B cell (primary cell): ENCODE measurements around the gene PGLYRP1. TPM values are rescaled to one million over a fixed set of nuclear protein-coding genes. Genes with fewer than 3 reads are reported as not detected.

Source experiments
- ATAC-seq: fragments of 200-7000 bp; cut with Tn5 transposase; one replicate; pipeline ENCODE4 v1.10.0; 2021; ENCODE audit warnings: low read depth, mild to moderate bottlenecking, moderate number of reproducible peaks, moderate library complexity
- CTCF ChIA-PET: fragments of 350-600 bp; sonication (Branson Sonifier 250); formaldehyde crosslinking; loops from one replicate; lab custom pipeline; 2021; ENCODE audit warnings: antibody characterized with exemption, inconsistent platforms; lab: Charles Lee
- POLR2A ChIA-PET: fragments of 350-600 bp; sonication (Branson Sonifier 250); formaldehyde crosslinking; loops from one replicate; lab custom pipeline; 2021; ENCODE audit warnings: antibody characterized with exemption; lab: Charles Lee
- DNase-seq: peaks from one replicate; pipeline ENCODE4 v3.0.0; 2013
- H2AFZ ChIP-seq: 2 replicates; pipeline ENCODE4 v1.6.1; 2012; ENCODE audit warnings: mild to moderate bottlenecking, low read depth, low read length; ENCODE audit not compliant: insufficient read depth, poor library complexity, severe bottlenecking
- H3K27ac ChIP-seq, 2 donors: 1 replicate in 1 of 2; 2 replicates in 1 of 2; pipeline ENCODE4 v1.5.1; 2012 to 2013; ENCODE audit warnings: low read length in 2 of 2, mild to moderate bottlenecking in 2 of 2, moderate library complexity in 1 of 2
- H3K27me3 ChIP-seq, 4 experiments: fragments of 200-600 bp in 1 of 4; sonication (generic) in 1 of 4; replicated peaks in 1 of 4; 1 replicate in 2 of 4; 2 replicates in 2 of 4; pipeline versions ENCODE4 v1.6.1 to v1.7.0; 2013 to 2016; ENCODE audit warnings: low read length in 3 of 4, mild to moderate bottlenecking in 2 of 4, mixed read lengths in 1 of 4, moderate library complexity in 1 of 4; ENCODE audit not compliant: insufficient read depth in 4 of 4, control insufficient read depth in 3 of 4; ENCODE audit errors: control extremely low read depth in 1 of 4
- H3K36me3 ChIP-seq, 2 experiments: replicated peaks in 1 of 2; 1 replicate in 1 of 2; 2 replicates in 1 of 2; pipeline versions ENCODE4 v1.6.1 to v1.7.1; 2013; ENCODE audit warnings: low read length in 1 of 2; ENCODE audit not compliant: insufficient read depth in 2 of 2, control insufficient read depth in 1 of 2; ENCODE audit errors: control extremely low read depth in 1 of 2, extremely low read depth in 1 of 2
- H3K4me1 ChIP-seq, 2 donors: fragments of 200-600 bp in 1 of 2; sonication (generic) in 1 of 2; 1 replicate in 1 of 2; 2 replicates in 1 of 2; pipeline versions ENCODE4 v1.5.1 to v1.6.1; 2013 to 2017; ENCODE audit warnings: low read length in 2 of 2; ENCODE audit not compliant: control insufficient read depth in 2 of 2, insufficient read depth in 2 of 2
- H3K4me2 ChIP-seq: replicated peaks from 2 replicates; pipeline ENCODE3; 2012; ENCODE audit warnings: mild to moderate bottlenecking, low read depth, low read length; ENCODE audit not compliant: poor library complexity, severe bottlenecking
- H3K4me3 ChIP-seq, 5 experiments: fragments of 200-600 bp in 1 of 5; sonication (generic) in 1 of 5; 1 replicate in 3 of 5; 2 replicates in 2 of 5; pipeline versions ENCODE4 v1.5.1 to v1.7.0; 2011 to 2016; ENCODE audit warnings: low read length in 4 of 5, mild to moderate bottlenecking in 4 of 5, low read depth in 2 of 5, control low read depth in 1 of 5, moderate library complexity in 1 of 5; ENCODE audit not compliant: insufficient read depth in 1 of 5; ENCODE audit errors: control extremely low read depth in 1 of 5, extremely low read depth in 1 of 5
- H3K79me2 ChIP-seq: fragments of 200-600 bp; sonication (generic); one replicate; pipeline ENCODE4 v1.6.0; 2016; ENCODE audit warnings: low read length; ENCODE audit not compliant: control insufficient read depth, insufficient read depth
- H3K9ac ChIP-seq: fragments of 200-600 bp; sonication (generic); 2 replicates; pipeline ENCODE4 v1.6.1; 2017; ENCODE audit warnings: mild to moderate bottlenecking, low read length, moderate library complexity
- H3K9me3 ChIP-seq, 3 donors: one replicate each; pipeline versions ENCODE4 v1.6.1 to v1.7.1; 2013; ENCODE audit warnings: low read length in 2 of 3; ENCODE audit not compliant: control insufficient read depth in 2 of 3, insufficient read depth in 1 of 3; ENCODE audit errors: control extremely low read depth in 1 of 3
- H4K20me1 ChIP-seq: 2 replicates; pipeline ENCODE4 v1.6.0; 2012; ENCODE audit warnings: mild to moderate bottlenecking, low read length; ENCODE audit not compliant: insufficient read depth, control insufficient read depth, poor library complexity, severe bottlenecking
- H3K27ac Mint-ChIP-seq: one replicate; pipeline ENCODE4 v1.8.0; 2021; ENCODE audit warnings: mixed read lengths
- H3K27me3 Mint-ChIP-seq: one replicate; pipeline ENCODE4 v1.8.0; 2021; ENCODE audit warnings: mixed read lengths
- H3K4me1 Mint-ChIP-seq: one replicate; pipeline ENCODE4 v1.8.0; 2021; ENCODE audit warnings: mixed read lengths
- H3K4me3 Mint-ChIP-seq: one replicate; pipeline ENCODE4 v1.8.0; 2021; ENCODE audit warnings: mixed read lengths
- H3K9me3 Mint-ChIP-seq: one replicate; pipeline ENCODE4 v1.8.0; 2022; ENCODE audit warnings: mixed read lengths; ENCODE audit not compliant: insufficient read depth
- EZH2 ChIP-seq: IDR thresholded peaks from 2 replicates; pipeline ENCODE4 v1.6.1; 2012; ENCODE audit warnings: borderline replicate concordance, low read depth, mild to moderate bottlenecking, moderate library complexity, low read length; ENCODE audit not compliant: insufficient read depth, poor library complexity, severe bottlenecking
- WGBS: methylation state at CpG from one replicate; pipeline ENCODE4 v1.1.5; 2013; ENCODE audit warnings: missing lambda C conversion rate; ENCODE audit not compliant: insufficient coverage; 5-methylcytosine and 5-hydroxymethylcytosine counted together
- intact Hi-C: fragments of 100-400 bp; cut with micrococcal nuclease; formaldehyde crosslinking; loops from one replicate; pipeline ENCODE4 v1.10.0; 2022
- polyA plus RNA-seq: library from polyadenylated mRNA; depleted of rRNA; stranded (reverse); fragments of >200 nt; gene quantifications from 2 replicates; pipeline ENCODE4 v1.2.3, GENCODE V29; 2012
- total RNA-seq, 2 donors: library from RNA; stranded (reverse); fragments of 120-200 nt in 1 of 2; gene quantifications; 1 replicate in 1 of 2; 2 replicates in 1 of 2; pipeline versions ENCODE4 v1.2.3 to v1.2.4, GENCODE V29; 2013 to 2022
- TF ChIP-seq, protein P1 (sequence below): fragments of 200-600 bp; IDR thresholded peaks from one replicate; pipeline ENCODE4 v1.8.0; 2022; ENCODE audit warnings: antibody characterized with exemption, mild to moderate bottlenecking

The PGLYRP1 gene
- total and polyA plus RNA-seq, 2 donors (not counting 1 experiment from before 2014, with no cell fraction given) = not detected

DNA sequence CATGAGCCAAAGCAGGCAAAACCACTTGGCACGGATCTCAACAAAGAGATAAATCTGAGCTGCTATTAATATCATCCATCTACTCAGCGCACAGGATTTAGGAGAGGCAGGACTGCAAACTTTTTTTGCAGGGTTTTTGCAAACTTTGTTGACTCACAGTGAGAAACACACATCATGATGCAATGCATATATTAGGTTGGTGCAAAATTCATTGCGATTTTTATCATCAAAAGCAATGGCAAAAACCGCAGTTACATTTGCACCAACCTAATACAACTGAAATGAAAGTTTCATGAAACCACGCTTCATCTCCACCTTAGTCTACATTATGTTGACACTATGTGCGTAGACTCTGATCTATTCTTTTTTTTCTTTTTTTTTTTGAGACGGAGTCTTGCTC lies 44.7 kb downstream of the PGLYRP1 start:
- intact Hi-C loops = no loop called here
- no peak overlapping the region for H3K4me2 ChIP-seq
- peaks cover 0 to 14% (median 3%) of the 10 kb centered on the region in 3 donors for H3K9me3 ChIP-seq
- H3K9ac ChIP-seq = no peak overlapping the region
- no peaks in the 10 kb centered on the region for H4K20me1 ChIP-seq
- no peak overlapping the region for H3K4me3 ChIP-seq
- no peaks in the 10 kb centered on the region for H3K36me3 ChIP-seq
- Mint-ChIP-seq H3K27ac (no peak overlapping the region), H3K4me3 (no peak overlapping the region), H3K27me3 (peaks cover 61% of the 10 kb centered on the region), H3K9me3 (no peaks in the 10 kb centered on the region), H3K4me1 (peaks cover 3% of the 10 kb centered on the region)
- ATAC-seq (no peak), DNase-seq (no peak)
- H3K4me1 ChIP-seq = peaks cover 5 to 8% of the 10 kb centered on the region in 2 donors
- 100% methylated on average over 2 of the region's 7 CpGs for WGBS
- CTCF ChIA-PET = no interaction called here
- no peak overlapping the region for H2AFZ ChIP-seq
- peaks cover 0 to 39% (median 19%) of the 10 kb centered on the region in 4 experiments for H3K27me3 ChIP-seq
- TF ChIP-seq EZH2 = no peak
- TF ChIP-seq, protein P1, sequence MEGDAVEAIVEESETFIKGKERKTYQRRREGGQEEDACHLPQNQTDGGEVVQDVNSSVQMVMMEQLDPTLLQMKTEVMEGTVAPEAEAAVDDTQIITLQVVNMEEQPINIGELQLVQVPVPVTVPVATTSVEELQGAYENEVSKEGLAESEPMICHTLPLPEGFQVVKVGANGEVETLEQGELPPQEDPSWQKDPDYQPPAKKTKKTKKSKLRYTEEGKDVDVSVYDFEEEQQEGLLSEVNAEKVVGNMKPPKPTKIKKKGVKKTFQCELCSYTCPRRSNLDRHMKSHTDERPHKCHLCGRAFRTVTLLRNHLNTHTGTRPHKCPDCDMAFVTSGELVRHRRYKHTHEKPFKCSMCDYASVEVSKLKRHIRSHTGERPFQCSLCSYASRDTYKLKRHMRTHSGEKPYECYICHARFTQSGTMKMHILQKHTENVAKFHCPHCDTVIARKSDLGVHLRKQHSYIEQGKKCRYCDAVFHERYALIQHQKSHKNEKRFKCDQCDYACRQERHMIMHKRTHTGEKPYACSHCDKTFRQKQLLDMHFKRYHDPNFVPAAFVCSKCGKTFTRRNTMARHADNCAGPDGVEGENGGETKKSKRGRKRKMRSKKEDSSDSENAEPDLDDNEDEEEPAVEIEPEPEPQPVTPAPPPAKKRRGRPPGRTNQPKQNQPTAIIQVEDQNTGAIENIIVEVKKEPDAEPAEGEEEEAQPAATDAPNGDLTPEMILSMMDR = no peak
- no peaks in the 10 kb centered on the region for H3K79me2 ChIP-seq
- POLR2A ChIA-PET = no interaction called here
- no peak overlapping the region for H3K27ac ChIP-seq

DNA sequence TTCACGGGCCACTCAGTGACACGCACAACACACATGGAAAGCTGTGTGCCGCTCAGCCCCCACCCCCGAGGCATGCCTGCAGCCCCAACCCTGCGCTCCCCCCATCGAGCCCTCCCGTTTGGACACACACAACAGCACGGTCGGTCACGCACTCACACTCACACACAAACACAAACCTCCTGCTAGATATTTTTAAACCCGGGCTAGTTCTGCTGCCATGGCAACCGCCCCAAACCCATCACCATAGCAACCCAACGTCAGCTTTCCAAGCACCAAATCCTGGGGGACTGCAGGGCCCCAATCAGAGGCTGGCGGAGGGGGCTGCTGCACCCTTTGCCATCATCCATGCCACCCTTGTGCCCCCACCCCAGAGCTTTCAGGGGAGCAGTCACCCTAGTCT lies 46.7 kb downstream of the PGLYRP1 start:
- Histone ChIP-seq H3K9ac (no peak overlapping the region), H2AFZ (no peak overlapping the region), H3K4me1 (peaks cover 22 to 27% of the 10 kb centered on the region in 2 donors), H3K27ac (no peak overlapping the region), H3K36me3 (no peaks in the 10 kb centered on the region), H3K79me2 (no peaks in the 10 kb centered on the region), H3K4me3 (no peak overlapping the region), H3K27me3 (peaks cover 0 to 58% (median 30%) of the 10 kb centered on the region in 4 experiments), H4K20me1 (no peaks in the 10 kb centered on the region), H3K9me3 (peaks cover 0 to 29% (median 3%) of the 10 kb centered on the region in 3 donors), H3K4me2 (no peak overlapping the region)
- 53% methylated on average over 14 of the region's 14 CpGs for WGBS
- ChIA-PET POLR2A (no interaction called here), CTCF (no interaction called here)
- TF ChIP-seq, protein P1 = no peak
- no peak for TF ChIP-seq EZH2
- Mint-ChIP-seq H3K27me3 (peaks cover 64% of the 10 kb centered on the region), H3K4me1 (peaks cover 16% of the 10 kb centered on the region), H3K9me3 (no peaks in the 10 kb centered on the region), H3K27ac (no peak overlapping the region), H3K4me3 (no peak overlapping the region)
- DNase-seq (no peak), ATAC-seq (no peak)
- intact Hi-C loops = no loop called here
